GM18526 (cell line): ENCODE measurements around the gene RABGAP1.

Experiments
- POLR2A ChIP-seq: IDR thresholded peaks from 3 replicates; pipeline ENCODE4 v1.6.1; 2011; ENCODE audit not compliant: insufficient read length; ENCODE audit errors: extremely low read depth

The RABGAP1 gene

GRCh38 chr9:122940749-122941581 is at the start of gene RABGAP1:
RABGAP1 (plus strand) TSS chr9:122941020; CDS start chr9:122957060, 16,040 bp downstream.
- peak; percentile 88 for TF ChIP-seq POLR2A

- no peak for TF ChIP-seq POLR2A
Observed at GRCh38 chr9:122897969-122898368, 42.9 kb upstream of the RABGAP1 start.

- no peak for TF ChIP-seq POLR2A
Observed at GRCh38 chr9:122900791-122901190, 40.0 kb upstream of the RABGAP1 start.

GRCh38 chr9:122904466-122904822 is 36.4 kb upstream of the RABGAP1 start:
- TF ChIP-seq POLR2A: no peak

- peak; percentile 88 for TF ChIP-seq POLR2A
Observed at GRCh38 chr9:122904823-122905710, 35.8 kb upstream of the RABGAP1 start, which contains the start of gene RC3H2. RC3H2 (minus strand) TSS chr9:122905359; CDS start chr9:122897509, 7,850 bp downstream.

GRCh38 chr9:122912671-122912963 is 28.2 kb upstream of the RABGAP1 start:
- no peak for TF ChIP-seq POLR2A

GRCh38 chr9:122912964-122913673 is 27.7 kb upstream of the RABGAP1 start, which contains the start of gene ZBTB6:
ZBTB6 (minus strand) TSS chr9:122913323; CDS start chr9:122912072, 1,251 bp downstream.
- TF ChIP-seq POLR2A: peak; percentile 74

GRCh38 chr9:122918310-122918709 is 22.5 kb upstream of the RABGAP1 start:
- no peak for TF ChIP-seq POLR2A

- TF ChIP-seq POLR2A: no peak
Observed at GRCh38 chr9:122922713-122923112, 18.1 kb upstream of the RABGAP1 start.

GRCh38 chr9:122923947-122924346 is 16.9 kb upstream of the RABGAP1 start:
- no peak for TF ChIP-seq POLR2A

GRCh38 chr9:122929796-122930354 is 10.9 kb upstream of the RABGAP1 start:
- no peak for TF ChIP-seq POLR2A

- TF ChIP-seq POLR2A: no peak
Observed at GRCh38 chr9:122930541-122931225, 10.1 kb upstream of the RABGAP1 start.

GRCh38 chr9:122931226-122932121 is 9.3 kb upstream of the RABGAP1 start, which contains the start of gene ZBTB26:
ZBTB26 (minus strand) TSS chr9:122931512; CDS start chr9:122919934, 11,578 bp downstream.
- TF ChIP-seq POLR2A: peak; percentile 91
